GM19463 (cell line): ENCODE data around the gene KCTD7.
"Not testable (repeated sequence)": the region's sequence is repeated elsewhere in the genome, so short reads cannot be mapped to it uniquely, and the experiment has no call there.

Source experiments
- ATAC-seq: cut with Tn5 transposase; IDR thresholded peaks from one replicate; pipeline ENCODE4 v1.9.1; 2021; ENCODE audit warnings: mild to moderate bottlenecking, moderate library complexity; ENCODE audit not compliant: unreplicated experiment

KCTD7 gene

GRCh38 chr7:66681491-66682349 lies 53.0 kb downstream of the KCTD7 start:
- peak; percentile 95 for ATAC-seq

DNA sequence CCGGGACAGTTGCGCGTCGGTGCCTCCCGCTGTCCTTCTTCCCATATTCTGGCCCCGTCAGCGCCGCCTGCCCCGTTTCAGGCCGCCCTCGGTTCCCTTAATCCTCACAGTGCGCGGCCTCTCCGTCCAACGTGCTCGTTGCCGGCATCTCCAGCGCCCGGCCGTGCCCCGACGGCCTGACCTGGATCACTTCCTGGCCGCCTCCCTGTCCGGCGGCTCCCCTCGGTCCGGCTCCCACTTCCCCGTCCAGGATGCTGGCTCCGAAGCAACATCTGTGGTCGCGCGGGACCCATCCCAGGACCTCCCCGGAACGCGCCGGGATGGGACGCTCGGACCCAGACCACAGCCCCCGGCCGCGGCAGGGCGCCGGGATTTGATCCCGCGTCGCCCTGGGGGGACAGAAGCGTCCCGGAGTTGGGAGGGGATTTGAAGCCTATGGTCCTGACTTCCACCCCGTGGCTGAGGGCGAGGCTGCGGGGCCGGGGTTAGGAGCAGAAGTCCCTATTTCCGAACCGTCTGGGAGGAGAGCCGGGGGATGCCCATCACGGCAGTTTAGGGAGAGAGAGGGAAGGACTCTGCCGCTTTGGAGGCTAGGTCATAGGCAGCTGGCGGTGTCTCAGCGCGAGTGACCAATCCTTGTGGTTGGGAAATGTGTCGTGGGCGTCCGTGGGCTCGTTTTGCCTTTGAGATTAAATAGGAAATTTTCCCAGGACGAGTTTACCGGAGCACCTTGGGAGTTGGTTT lies 53.8 kb downstream of the KCTD7 start:
- ATAC-seq: peak; percentile 21

DNA sequence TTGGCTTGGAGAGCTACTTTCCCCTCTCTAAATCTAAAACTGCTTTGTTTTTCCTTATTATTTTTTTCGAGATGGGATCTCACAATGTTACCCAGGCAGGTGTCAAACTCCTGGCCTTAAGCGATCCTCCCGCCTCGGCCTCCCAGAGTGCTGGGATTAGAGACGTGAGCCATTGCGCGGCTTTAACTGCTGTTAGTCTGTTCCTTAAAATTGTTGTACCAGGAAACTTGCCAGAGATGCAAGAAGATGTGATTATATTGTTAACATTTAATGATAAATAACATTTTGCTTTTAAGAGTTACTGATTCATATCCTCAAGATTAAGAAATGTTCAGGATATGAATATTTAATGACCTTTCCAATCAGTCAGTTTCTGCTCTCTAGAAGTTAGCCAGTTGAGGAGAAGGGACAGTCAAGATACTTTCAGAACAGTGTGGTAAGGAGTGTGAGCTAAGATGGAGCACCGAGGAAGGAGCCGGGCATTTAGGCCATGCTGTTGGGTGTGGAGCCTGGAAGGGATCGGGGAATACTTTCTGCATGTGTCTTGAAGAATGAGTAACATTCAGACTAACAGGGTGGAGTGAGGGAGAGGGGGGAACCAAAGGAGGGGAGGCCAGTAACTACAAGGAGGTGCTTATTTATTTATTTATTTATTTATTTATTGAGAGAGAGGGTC lies 54.6 kb downstream of the KCTD7 start:
- not testable (repeated sequence) for ATAC-seq

DNA sequence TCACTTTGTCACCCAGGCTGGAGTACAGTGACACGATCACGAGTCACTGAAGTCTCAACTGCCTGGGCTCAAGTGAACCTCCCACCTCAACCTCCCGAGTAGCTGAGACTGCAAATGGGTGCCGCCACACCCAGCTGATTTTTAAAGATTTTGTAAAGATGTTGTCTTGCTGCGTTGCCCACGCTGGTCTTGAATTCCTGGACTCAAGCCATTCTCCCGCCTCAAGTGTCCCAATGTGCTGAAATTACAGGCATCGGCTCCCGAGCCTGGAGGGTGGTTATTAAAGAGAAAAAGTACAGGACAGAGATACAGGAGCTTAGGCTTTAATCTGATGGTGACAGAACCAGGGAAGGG lies 55.1 kb downstream of the KCTD7 start:
- no peak for ATAC-seq

DNA sequence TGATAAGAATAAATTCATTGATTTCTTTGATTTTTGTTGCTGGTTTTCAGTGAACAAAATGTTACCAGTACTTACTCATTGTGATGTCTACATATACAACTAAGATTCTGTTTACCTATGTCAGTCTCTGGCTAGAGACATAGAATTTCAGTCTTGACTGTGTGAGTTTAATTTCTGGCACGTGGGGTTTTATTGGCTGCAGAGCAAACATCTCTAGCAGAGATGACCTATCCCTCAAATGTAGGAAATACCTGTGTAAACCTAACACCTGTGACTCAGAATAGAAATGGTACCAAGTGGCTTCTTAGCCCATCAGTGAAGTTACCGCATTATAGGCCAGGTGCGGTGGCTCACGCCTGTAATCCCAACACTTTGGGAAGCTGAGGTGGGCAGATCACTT lies 57.0 kb downstream of the KCTD7 start:
- not testable (repeated sequence) for ATAC-seq

DNA sequence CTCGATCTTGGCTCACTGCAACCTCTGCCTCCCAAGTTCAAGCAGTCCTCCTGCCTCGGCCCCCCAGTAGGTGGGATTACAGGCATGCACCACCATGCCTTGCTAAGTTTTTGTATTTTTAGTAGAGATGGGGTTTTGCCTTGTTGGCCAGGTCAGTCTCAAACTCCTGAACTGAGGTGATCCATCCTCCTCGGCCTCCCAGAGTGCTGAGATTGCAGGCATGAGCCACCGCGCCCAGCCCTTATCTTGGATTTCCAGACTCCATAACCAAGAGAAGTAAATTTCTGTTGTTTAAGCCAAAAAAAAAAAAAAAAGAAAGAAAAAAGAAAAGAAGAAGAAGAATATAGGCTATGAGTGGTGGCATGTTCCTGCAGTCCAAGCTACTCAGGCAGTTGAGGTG lies 58.5 kb downstream of the KCTD7 start:
- no peak for ATAC-seq

DNA sequence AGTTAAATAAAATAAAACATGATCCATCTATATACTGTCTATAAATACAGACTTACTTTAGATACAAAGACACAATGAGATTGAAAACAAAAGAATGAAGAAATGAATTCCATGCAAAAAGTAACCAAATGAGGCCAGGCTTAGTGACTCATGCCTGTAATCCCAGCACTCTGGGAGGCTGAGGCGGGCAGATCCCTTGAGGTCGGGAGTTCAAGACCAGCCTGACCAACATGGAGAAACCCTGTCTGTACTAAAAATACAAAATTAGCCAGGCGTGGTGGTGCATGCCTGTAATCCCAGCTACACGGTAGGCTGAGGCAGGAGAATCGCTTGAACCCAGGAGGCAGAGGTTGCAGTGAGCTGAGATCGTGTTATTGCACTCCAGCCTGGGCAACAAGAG lies 59.0 kb downstream of the KCTD7 start:
- ATAC-seq: not testable (repeated sequence)

- no peak for ATAC-seq
Measured at GRCh38 chr7:66689081-66689480, 60.4 kb downstream of the KCTD7 start.

- ATAC-seq: no peak
Measured at GRCh38 chr7:66693331-66693730, 64.7 kb downstream of the KCTD7 start.
